NCI-H524 treated with DMSO at 0.1 percent for 48 hours (cell line): ENCODE measurements around the gene AKR1B1.

Source experiments
- DNase-seq: peaks from one replicate; lab custom pipeline; 2025; lab: John Stamatoyannopoulos, UW

The AKR1B1 gene

GRCh38 chr7:134469622-134470021 is 10.7 kb upstream of the AKR1B1 start:
- no peak for DNase-seq

- no peak for DNase-seq
Observed at GRCh38 chr7:134468475-134468874, 9.6 kb upstream of the AKR1B1 start.

- no peak for DNase-seq
Observed at GRCh38 chr7:134468054-134468453, 9.2 kb upstream of the AKR1B1 start.

- DNase-seq: no peak
Observed at GRCh38 chr7:134465491-134465890, 6.6 kb upstream of the AKR1B1 start.

- no peak for DNase-seq
Observed at GRCh38 chr7:134464496-134464895, 5.6 kb upstream of the AKR1B1 start.

GRCh38 chr7:134463751-134464150 is 4.9 kb upstream of the AKR1B1 start:
- no peak for DNase-seq

GRCh38 chr7:134462337-134462925 is 3.5 kb upstream of the AKR1B1 start:
- no peak for DNase-seq

- no peak for DNase-seq
Observed at GRCh38 chr7:134461916-134462315, 3.0 kb upstream of the AKR1B1 start.

- peak; percentile 14 for DNase-seq
Observed at GRCh38 chr7:134459981-134460380, 1.1 kb upstream of the AKR1B1 start.

- no peak for DNase-seq
Observed at GRCh38 chr7:134458341-134458805, 527 bp downstream of the AKR1B1 start.

GRCh38 chr7:134457210-134457609 is 1.7 kb downstream of the AKR1B1 start:
- no peak for DNase-seq

GRCh38 chr7:134454277-134454676 is 4.6 kb downstream of the AKR1B1 start:
- no peak for DNase-seq

GRCh38 chr7:134453518-134453917 is 5.4 kb downstream of the AKR1B1 start:
- DNase-seq: no peak

GRCh38 chr7:134452991-134453473 is 5.9 kb downstream of the AKR1B1 start:
- no peak for DNase-seq

- DNase-seq: no peak
Observed at GRCh38 chr7:134452419-134452838, 6.5 kb downstream of the AKR1B1 start.

- DNase-seq: no peak
Observed at GRCh38 chr7:134451656-134452055, 7.2 kb downstream of the AKR1B1 start.

GRCh38 chr7:134450294-134451000 is 8.5 kb downstream of the AKR1B1 start:
- no peak for DNase-seq

- DNase-seq: no peak
Observed at GRCh38 chr7:134449680-134450079, 9.2 kb downstream of the AKR1B1 start.

GRCh38 chr7:134448356-134449229 is 10.3 kb downstream of the AKR1B1 start:
- DNase-seq: no peak

GRCh38 chr7:134447383-134447782 is 11.5 kb downstream of the AKR1B1 start:
- DNase-seq: no peak

GRCh38 chr7:134446923-134447322 is 12.0 kb downstream of the AKR1B1 start:
- no peak for DNase-seq

- no peak for DNase-seq
Observed at GRCh38 chr7:134446446-134446845, 12.5 kb downstream of the AKR1B1 start.

GRCh38 chr7:134444961-134445315 is 14.0 kb downstream of the AKR1B1 start:
- no peak for DNase-seq
